Neuronal stem cell (in vitro differentiated cells): Measurements from ENCODE around the gene MDM2.
A peak's percentile ranks its signal among the peaks of the same experiment; 100 is the strongest.

Experiments used
- DNase-seq: peaks from one replicate; pipeline ENCODE4 v3.0.0-alpha.2; 2013; ENCODE audit warnings: low spot score
- H2AFZ ChIP-seq: one replicate; pipeline ENCODE4 v1.6.1; 2013; ENCODE audit warnings: mild to moderate bottlenecking, low read length, inconsistent platforms
- H2AK5ac ChIP-seq: 2 replicates; pipeline ENCODE4 v1.6.1; 2013; ENCODE audit warnings: low read depth, mild to moderate bottlenecking, inconsistent platforms, low read length, moderate library complexity, mixed read lengths
- H2BK120ac ChIP-seq: 2 replicates; pipeline ENCODE4 v1.6.1; 2013; ENCODE audit warnings: low read depth, mild to moderate bottlenecking, inconsistent platforms, low read length, moderate library complexity, mixed read lengths
- H2BK12ac ChIP-seq: one replicate; pipeline ENCODE4 v1.6.1; 2013; ENCODE audit warnings: low read length, inconsistent platforms
- H2BK15ac ChIP-seq: 2 replicates; pipeline ENCODE4 v1.6.1; 2013; ENCODE audit warnings: mild to moderate bottlenecking, low read length, inconsistent platforms, mixed read lengths
- H2BK5ac ChIP-seq: one replicate; pipeline ENCODE4 v1.6.1; 2013; ENCODE audit warnings: inconsistent platforms, mild to moderate bottlenecking, low read length, moderate library complexity
- H3K14ac ChIP-seq: one replicate; pipeline ENCODE4 v1.6.1; 2013; ENCODE audit warnings: low read length, inconsistent platforms
- H3K18ac ChIP-seq: 2 replicates; pipeline ENCODE4 v1.6.1; 2013; ENCODE audit warnings: low read length, inconsistent platforms
- H3K23ac ChIP-seq: 2 replicates; pipeline ENCODE4 v1.6.1; 2013; ENCODE audit warnings: low read depth, mild to moderate bottlenecking, mixed read lengths, low read length, inconsistent platforms; ENCODE audit not compliant: poor library complexity
- H3K27ac ChIP-seq: replicated peaks from 3 replicates; pipeline ENCODE4 v1.5.1; 2013; ENCODE audit warnings: low read length, inconsistent platforms
- H3K27me3 ChIP-seq, 3 experiments: 2 replicates each; pipeline ENCODE4 v1.6.1; 2013; ENCODE audit warnings: low read length in 3 of 3, mild to moderate bottlenecking in 2 of 3, inconsistent platforms in 1 of 3, low read depth in 1 of 3, mixed read lengths in 1 of 3, moderate library complexity in 1 of 3; ENCODE audit not compliant: control insufficient read depth in 3 of 3, insufficient read depth in 3 of 3
- H3K36me3 ChIP-seq, 2 donors: replicated peaks in 1 of 2; 2 replicates each; pipeline ENCODE4 v1.6.1; 2013; ENCODE audit warnings: low read length in 2 of 2; ENCODE audit not compliant: control insufficient read depth in 2 of 2, insufficient read depth in 2 of 2
- H3K4ac ChIP-seq: 2 replicates; pipeline ENCODE4 v1.6.1; 2013; ENCODE audit warnings: inconsistent platforms, mild to moderate bottlenecking, low read length, moderate library complexity
- H3K4me1 ChIP-seq, 2 donors: 1 replicate in 1 of 2; 2 replicates in 1 of 2; pipeline ENCODE4 v1.6.1; 2013; ENCODE audit warnings: low read length in 2 of 2, low read depth in 1 of 2; ENCODE audit not compliant: control insufficient read depth in 2 of 2, insufficient read depth in 1 of 2
- H3K4me2 ChIP-seq: one replicate; pipeline ENCODE4 v1.6.1; 2013; ENCODE audit warnings: mild to moderate bottlenecking, low read length, inconsistent platforms; ENCODE audit not compliant: insufficient read depth, poor library complexity, severe bottlenecking
- H3K4me3 ChIP-seq, 2 donors: 2 replicates each; pipeline ENCODE4 v1.5.1; 2013; ENCODE audit warnings: low read length in 2 of 2, mild to moderate bottlenecking in 2 of 2, inconsistent platforms in 1 of 2, moderate library complexity in 1 of 2
- H3K79me1 ChIP-seq: one replicate; pipeline ENCODE4 v1.6.1; 2013; ENCODE audit warnings: low read depth, mild to moderate bottlenecking, inconsistent platforms, low read length, moderate library complexity
- H3K9ac ChIP-seq: one replicate; pipeline ENCODE4 v1.6.1; 2013; ENCODE audit warnings: mild to moderate bottlenecking, low read depth, low read length, inconsistent platforms; ENCODE audit not compliant: poor library complexity
- H3K9me3 ChIP-seq, 2 donors: replicated peaks in 1 of 2; 2 replicates each; pipeline versions ENCODE3 to v1.6.1; 2013; ENCODE audit warnings: low read length in 2 of 2, mild to moderate bottlenecking in 2 of 2, inconsistent platforms in 1 of 2, low read depth in 1 of 2, mixed read lengths in 1 of 2, moderate library complexity in 1 of 2; ENCODE audit not compliant: control insufficient read depth in 2 of 2, insufficient read depth in 1 of 2
- H4K8ac ChIP-seq: one replicate; pipeline ENCODE4 v1.6.1; 2013; ENCODE audit warnings: low read depth, mild to moderate bottlenecking, inconsistent platforms, low read length, moderate library complexity
- H4K91ac ChIP-seq: one replicate; pipeline ENCODE4 v1.6.1; 2013; ENCODE audit warnings: low read length, low read depth, mild to moderate bottlenecking, inconsistent platforms; ENCODE audit not compliant: poor library complexity
- WGBS, 2 donors: extraction: QIAGEN DNeasy Blood & Tissue Kit; methylation state at CpG; one replicate each; pipeline ENCODE4 v1.1.7; 2013; ENCODE audit warnings: missing lambda C conversion rate in 2 of 2, mixed read lengths in 1 of 2; ENCODE audit not compliant: insufficient read length in 2 of 2, insufficient replicate concordance in 1 of 2; ENCODE audit errors: extremely low coverage in 2 of 2; 5-methylcytosine and 5-hydroxymethylcytosine counted together

The MDM2 gene

GRCh38 chr12:68812553-68813241 lies 4.7 kb downstream of the MDM2 start:
- Histone ChIP-seq H3K79me1 (peaks cover 2% of the 10 kb centered on the region), H3K4me3 (peak overlapping the region in 1 of 2 donors; percentile 19), H2BK12ac (no peak overlapping the region), H2BK5ac (no peak overlapping the region), H3K27me3 (no peaks in the 10 kb centered on the region), H3K14ac (no peak overlapping the region), H3K23ac (no peak overlapping the region), H4K91ac (no peak overlapping the region), H2BK15ac (no peak overlapping the region), H3K27ac (no peak overlapping the region), H3K18ac (no peak overlapping the region), H2AK5ac (no peak overlapping the region), H4K8ac (no peak overlapping the region), H2AFZ (no peak overlapping the region), H3K4me2 (no peak overlapping the region), H3K9me3 (peaks cover 0 to 5% of the 10 kb centered on the region in 2 donors), H3K9ac (no peak overlapping the region), H3K4ac (no peak overlapping the region), H2BK120ac (no peak overlapping the region), H3K4me1 (peaks cover 0 to 3% of the 10 kb centered on the region in 2 donors), H3K36me3 (peaks cover 0 to 85% of the 10 kb centered on the region in 2 donors)
- WGBS, 2 donors = no CpG with 5 or more reads among the region's 1 CpG
- no peak for DNase-seq

- Histone ChIP-seq H2BK15ac (no peak overlapping the region), H3K18ac (no peak overlapping the region), H2BK12ac (no peak overlapping the region), H3K27me3 (no peaks in the 10 kb centered on the region), H2BK120ac (no peak overlapping the region), H3K4me1 (peaks cover 0 to 2% of the 10 kb centered on the region in 2 donors), H3K23ac (no peak overlapping the region), H4K8ac (no peak overlapping the region), H3K14ac (no peak overlapping the region), H3K9ac (no peak overlapping the region), H3K9me3 (peaks cover 0 to 5% of the 10 kb centered on the region in 2 donors), H3K4me3 (peak overlapping the region in 1 of 2 donors; percentile 19), H3K79me1 (peaks cover 2% of the 10 kb centered on the region), H3K36me3 (peaks cover 0 to 90% of the 10 kb centered on the region in 2 donors), H2BK5ac (no peak overlapping the region), H2AFZ (no peak overlapping the region), H3K4me2 (no peak overlapping the region), H4K91ac (no peak overlapping the region), H3K27ac (no peak overlapping the region), H3K4ac (no peak overlapping the region), H2AK5ac (no peak overlapping the region)
- DNase-seq = no peak
- no CpG with 5 or more reads among the region's 2 CpGs for WGBS, 2 donors
Observed at GRCh38 chr12:68813242-68813593, 5.2 kb downstream of the MDM2 start.

- Histone ChIP-seq H3K9me3 (peaks cover 0 to 2% of the 10 kb centered on the region in 2 donors), H4K8ac (no peak overlapping the region), H3K18ac (no peak overlapping the region), H2AK5ac (no peak overlapping the region), H2AFZ (no peak overlapping the region), H3K9ac (no peak overlapping the region), H3K4me1 (no peaks in the 10 kb centered on the region), H2BK5ac (no peak overlapping the region), H2BK120ac (no peak overlapping the region), H2BK15ac (no peak overlapping the region), H4K91ac (no peak overlapping the region), H3K36me3 (peaks cover 2 to 99% of the 10 kb centered on the region in 2 donors), H3K27ac (no peak overlapping the region), H3K27me3 (no peaks in the 10 kb centered on the region), H3K4me3 (no peak overlapping the region), H2BK12ac (no peak overlapping the region), H3K14ac (no peak overlapping the region), H3K79me1 (no peaks in the 10 kb centered on the region), H3K4me2 (no peak overlapping the region), H3K23ac (no peak overlapping the region), H3K4ac (no peak overlapping the region)
- no CpG with 5 or more reads among the region's 3 CpGs for WGBS, 2 donors
- DNase-seq = no peak
Observed at GRCh38 chr12:68814490-68815231, 6.7 kb downstream of the MDM2 start.

DNA sequence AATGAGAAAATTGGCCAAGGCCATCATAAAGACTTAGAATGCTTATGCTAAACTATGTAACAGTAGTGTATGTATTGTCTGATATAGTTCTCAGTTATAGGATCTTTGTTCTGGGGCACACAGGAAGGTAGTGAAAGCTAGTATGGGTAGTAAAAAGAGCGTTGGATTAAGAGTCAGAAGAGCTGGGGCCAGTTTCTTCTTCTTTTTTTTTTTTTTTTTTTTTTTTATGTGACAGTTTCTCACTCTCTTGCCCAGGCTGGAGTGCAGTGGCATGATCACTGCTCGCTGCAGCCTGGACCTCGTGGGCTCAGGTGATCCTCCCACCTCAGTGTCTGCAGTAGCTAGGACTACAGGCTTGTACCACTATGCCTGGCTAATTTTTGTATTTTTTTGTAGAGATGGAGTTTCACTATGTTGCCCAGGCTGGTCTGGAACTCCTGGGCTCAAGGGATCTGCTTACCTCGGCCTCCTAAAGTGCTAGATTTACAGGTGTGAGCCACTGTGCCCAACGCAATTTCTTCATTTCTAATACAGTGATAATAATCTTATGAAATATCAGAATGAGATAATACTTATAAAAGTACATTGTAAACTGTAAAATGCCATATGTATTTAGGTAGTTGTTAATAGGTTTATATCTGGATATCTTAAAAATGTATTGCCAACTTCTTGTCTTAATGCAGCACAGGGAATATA lies 7.4 kb downstream of the MDM2 start:
- H3K4me3 ChIP-seq = no peak overlapping the region
- H4K91ac ChIP-seq = no peak overlapping the region
- H2AK5ac ChIP-seq = no peak overlapping the region
- H3K27ac ChIP-seq = no peak overlapping the region
- no peak overlapping the region for H3K4me2 ChIP-seq
- no peak overlapping the region for H4K8ac ChIP-seq
- H3K79me1 ChIP-seq = no peaks in the 10 kb centered on the region
- no peaks in the 10 kb centered on the region for H3K9me3 ChIP-seq
- H3K9ac ChIP-seq = no peak overlapping the region
- no peaks in the 10 kb centered on the region for H3K4me1 ChIP-seq
- H3K18ac ChIP-seq = no peak overlapping the region
- no peak overlapping the region for H3K23ac ChIP-seq
- H2AFZ ChIP-seq = no peak overlapping the region
- H3K27me3 ChIP-seq = no peaks in the 10 kb centered on the region
- H2BK15ac ChIP-seq = no peak overlapping the region
- no peak for DNase-seq
- H2BK5ac ChIP-seq = no peak overlapping the region
- H3K14ac ChIP-seq = no peak overlapping the region
- H2BK12ac ChIP-seq = no peak overlapping the region
- peaks cover 2 to 99% of the 10 kb centered on the region in 2 donors for H3K36me3 ChIP-seq
- no CpG with 5 or more reads among the region's 5 CpGs for WGBS, 2 donors
- no peak overlapping the region for H2BK120ac ChIP-seq
- no peak overlapping the region for H3K4ac ChIP-seq
